CD14-positive monocyte (primary cell): ENCODE data around the gene TRAIP. TPM values are rescaled to one million over a fixed set of nuclear protein-coding genes. Genes with fewer than 3 reads are reported as not detected.
A peak's percentile ranks its signal among the peaks of the same experiment; 100 is the strongest.

Source experiments
- DNase-seq, 3 donors: peaks; one replicate each; pipeline ENCODE4 v3.0.0-alpha.2; 2011 to 2022
- H2AFZ ChIP-seq: 2 replicates; pipeline ENCODE4 v1.6.0; 2012; ENCODE audit warnings: mild to moderate bottlenecking, low read depth, low read length, inconsistent platforms; ENCODE audit not compliant: insufficient read depth, poor library complexity, severe bottlenecking
- H3K27ac ChIP-seq, 2 donors: 1 replicate in 1 of 2; 2 replicates in 1 of 2; pipeline ENCODE4 v1.5.1; 2012 to 2013; ENCODE audit warnings: low read length in 2 of 2, control low read depth in 1 of 2, inconsistent platforms in 1 of 2, low read depth in 1 of 2, mild to moderate bottlenecking in 1 of 2
- H3K27me3 ChIP-seq, 2 donors: one replicate each; pipeline versions ENCODE4 v1.6.0 to v1.6.1; 2011 to 2013; ENCODE audit warnings: low read length in 2 of 2; ENCODE audit not compliant: control insufficient read depth in 2 of 2, insufficient read depth in 2 of 2
- H3K36me3 ChIP-seq, 2 donors: replicated peaks in 1 of 2; 1 replicate in 1 of 2; 2 replicates in 1 of 2; pipeline versions ENCODE4 v1.5.1 to v1.6.1; 2012 to 2013; ENCODE audit warnings: low read length in 2 of 2, control low read depth in 1 of 2, inconsistent platforms in 1 of 2, mild to moderate bottlenecking in 1 of 2; ENCODE audit not compliant: insufficient read depth in 2 of 2, control insufficient read depth in 1 of 2
- H3K4me1 ChIP-seq, 2 donors: 1 replicate in 1 of 2; 2 replicates in 1 of 2; pipeline versions ENCODE4 v1.5.1 to v1.6.1; 2012 to 2013; ENCODE audit warnings: low read length in 2 of 2, control low read depth in 1 of 2, inconsistent platforms in 1 of 2, mild to moderate bottlenecking in 1 of 2, moderate library complexity in 1 of 2; ENCODE audit not compliant: insufficient read depth in 2 of 2, control insufficient read depth in 1 of 2
- H3K4me2 ChIP-seq: replicated peaks from 2 replicates; pipeline ENCODE3; 2012; ENCODE audit warnings: low read length, moderate library complexity, mild to moderate bottlenecking; ENCODE audit not compliant: poor library complexity, severe bottlenecking; ENCODE audit errors: extremely low read depth
- H3K4me3 ChIP-seq, 3 experiments: fragments of 200-600 bp in 1 of 3; sonication (generic) in 1 of 3; replicated peaks in 1 of 3; 1 replicate in 2 of 3; 2 replicates in 1 of 3; pipeline ENCODE4 v1.5.1; 2011 to 2013; ENCODE audit warnings: low read length in 3 of 3, mild to moderate bottlenecking in 3 of 3, control low read depth in 2 of 3, low read depth in 2 of 3, inconsistent platforms in 1 of 3, moderate library complexity in 1 of 3
- H3K79me2 ChIP-seq: 2 replicates; pipeline ENCODE4 v1.6.0; 2012; ENCODE audit warnings: mild to moderate bottlenecking, control low read depth, inconsistent platforms, low read length, moderate library complexity; ENCODE audit not compliant: insufficient read depth
- H3K9ac ChIP-seq: 2 replicates; pipeline ENCODE4 v1.6.0; 2017; ENCODE audit warnings: low read length, mild to moderate bottlenecking; ENCODE audit not compliant: insufficient read depth, poor library complexity, severe bottlenecking
- H3K9me3 ChIP-seq, 2 donors: replicated peaks in 1 of 2; 1 replicate in 1 of 2; 2 replicates in 1 of 2; pipeline versions ENCODE4 v1.5.1 to v1.6.1; 2012 to 2013; ENCODE audit warnings: low read length in 2 of 2, control low read depth in 1 of 2; ENCODE audit not compliant: control insufficient read depth in 1 of 2, insufficient read depth in 1 of 2
- H4K20me1 ChIP-seq: 2 replicates; pipeline ENCODE4 v1.6.0; 2012; ENCODE audit warnings: mild to moderate bottlenecking, low read length, control low read depth, moderate library complexity; ENCODE audit not compliant: insufficient read depth
- H3K27ac Mint-ChIP-seq, 7 donors: one replicate each; pipeline ENCODE4 v1.8.0; 2020; ENCODE audit warnings: mild to moderate bottlenecking in 7 of 7, mixed read lengths in 7 of 7, moderate library complexity in 6 of 7, inconsistent platforms in 2 of 7
- H3K27me3 Mint-ChIP-seq, 3 donors: one replicate each; pipeline ENCODE4 v1.8.0; 2021 to 2022; ENCODE audit warnings: low read depth in 3 of 3, mild to moderate bottlenecking in 3 of 3, mixed read lengths in 3 of 3, moderate library complexity in 3 of 3, inconsistent platforms in 1 of 3
- H3K36me3 Mint-ChIP-seq, 2 donors: one replicate each; pipeline ENCODE4 v1.8.0; 2020; ENCODE audit warnings: mixed read lengths in 2 of 2, inconsistent platforms in 1 of 2, mild to moderate bottlenecking in 1 of 2
- H3K4me1 Mint-ChIP-seq: one replicate; pipeline ENCODE4 v1.8.0; 2020; ENCODE audit warnings: mild to moderate bottlenecking, mixed read lengths
- H3K4me3 Mint-ChIP-seq, 2 donors: one replicate each; pipeline ENCODE4 v1.8.0; 2020; ENCODE audit warnings: mild to moderate bottlenecking in 2 of 2, mixed read lengths in 2 of 2, moderate library complexity in 1 of 2
- H3K9me3 Mint-ChIP-seq, 7 donors: one replicate each; pipeline ENCODE4 v1.8.0; 2020 to 2022; ENCODE audit warnings: mixed read lengths in 7 of 7, mild to moderate bottlenecking in 6 of 7, moderate library complexity in 6 of 7, inconsistent platforms in 2 of 7
- CTCF ChIP-seq: fragments of 200-600 bp; IDR thresholded peaks from one replicate; pipeline ENCODE4 v1.8.0; 2022; ENCODE audit warnings: antibody characterized with exemption, mild to moderate bottlenecking
- WGBS: methylation state at CpG from one replicate; pipeline ENCODE4 v1.1.5; 2013; ENCODE audit warnings: missing lambda C conversion rate; ENCODE audit not compliant: insufficient coverage; 5-methylcytosine and 5-hydroxymethylcytosine counted together
- intact Hi-C, 2 donors: fragments of 100-400 bp; cut with micrococcal nuclease; formaldehyde crosslinking; loops; one replicate each; pipeline versions ENCODE4 v1.15.0 to v1.15.1; 2023
- polyA plus RNA-seq, 3 donors: library from polyadenylated mRNA; depleted of rRNA in 1 of 3; unstranded in 2 of 3; stranded (reverse) in 1 of 3; fragments of 300-500 nt in 2 of 3; fragments of >200 nt in 1 of 3; fragmentation: Illumina TruSeq in 2 of 3; gene quantifications; 1 replicate in 2 of 3; 2 replicates in 1 of 3; pipeline ENCODE4 v1.2.3, GENCODE V29; 2012 to 2021

TRAIP gene
- polyA plus RNA-seq, 3 donors = 0.68 to 1.1 (median 0.95) TPM

DNA sequence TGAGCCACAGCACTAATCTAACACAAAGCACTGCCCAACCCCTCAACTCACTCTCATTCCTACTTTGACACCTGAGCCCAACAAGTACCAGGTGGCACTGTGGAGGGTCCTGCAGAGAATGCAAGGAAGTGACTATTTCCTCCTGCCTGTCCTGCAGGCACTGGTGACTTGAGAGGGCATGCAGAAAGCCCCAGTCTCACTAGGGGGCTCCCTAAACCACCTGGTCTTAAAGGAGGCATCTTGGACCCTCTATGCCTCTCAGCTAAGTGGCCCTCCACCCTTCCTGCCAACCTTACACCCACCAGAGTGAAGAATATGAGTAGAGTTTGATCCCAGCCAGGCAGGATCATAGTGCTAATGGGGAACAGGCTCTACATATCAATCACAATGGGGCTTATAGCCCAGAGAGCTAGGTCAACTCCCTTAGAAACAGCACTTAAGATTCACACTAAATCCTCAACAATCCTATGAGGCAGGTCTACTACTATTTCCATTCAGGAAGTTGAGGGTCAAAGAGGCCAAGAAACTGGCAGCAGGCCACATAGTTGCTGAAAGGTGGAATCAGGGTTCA, 15.2 kb downstream of the TRAIP start:
- H3K9me3 ChIP-seq = no peaks in the 10 kb centered on the region
- Mint-ChIP-seq H3K4me3 (no peak overlapping the region), H3K27me3 (peaks cover 0 to 1% (median 0%) of the 10 kb centered on the region in 3 donors), H3K4me1 (no peaks in the 10 kb centered on the region), H3K36me3 (peaks cover 28 to 56% of the 10 kb centered on the region in 2 donors), H3K27ac (no peak overlapping the region), H3K9me3 (no peaks in the 10 kb centered on the region)
- H3K4me3 ChIP-seq = no peak overlapping the region
- H3K36me3 ChIP-seq = peaks cover 15 to 52% of the 10 kb centered on the region in 2 donors
- no peaks in the 10 kb centered on the region for H4K20me1 ChIP-seq
- no peaks in the 10 kb centered on the region for H3K4me1 ChIP-seq
- H3K27me3 ChIP-seq = no peaks in the 10 kb centered on the region
- H3K27ac ChIP-seq = no peak overlapping the region
- H3K4me2 ChIP-seq = no peak overlapping the region
- no peak for DNase-seq
- intact Hi-C loops = no loop called here
- TF ChIP-seq CTCF = no peak
- H3K9ac ChIP-seq = no peak overlapping the region
- H2AFZ ChIP-seq = no peak overlapping the region
- no peaks in the 10 kb centered on the region for H3K79me2 ChIP-seq

DNA sequence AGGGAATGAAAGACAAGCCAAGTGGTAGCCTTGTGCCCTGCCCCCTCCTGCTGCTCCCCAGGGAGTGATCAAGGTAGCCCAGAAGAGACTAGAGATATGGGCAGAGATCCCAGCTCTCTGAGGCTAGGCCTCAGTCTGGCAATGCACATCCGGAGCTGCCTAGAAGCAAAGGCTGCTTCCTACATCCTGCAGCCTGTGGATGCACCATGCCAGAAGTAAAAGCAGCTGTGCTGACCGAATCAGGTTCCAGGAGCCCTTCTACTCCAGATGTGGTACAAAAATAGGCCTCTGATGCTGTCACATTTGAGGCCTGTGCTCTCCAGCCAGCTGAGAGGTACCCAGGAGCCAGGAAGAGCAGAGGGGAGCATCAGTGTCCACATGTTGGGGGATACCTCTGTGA, 16.0 kb downstream of the TRAIP start:
- H3K4me2 ChIP-seq = no peak overlapping the region
- intact Hi-C loops = no loop called here
- H3K9ac ChIP-seq = no peak overlapping the region
- no peaks in the 10 kb centered on the region for H4K20me1 ChIP-seq
- DNase-seq = no peak
- H3K9me3 ChIP-seq = no peaks in the 10 kb centered on the region
- peaks cover 0 to 1% (median 0%) of the 10 kb centered on the region in 3 donors for H3K27me3 Mint-ChIP-seq
- H3K4me3 ChIP-seq = no peak overlapping the region
- H3K79me2 ChIP-seq = no peaks in the 10 kb centered on the region
- no peak for TF ChIP-seq CTCF
- no peaks in the 10 kb centered on the region for H3K27me3 ChIP-seq
- peaks cover 11 to 44% of the 10 kb centered on the region in 2 donors for H3K36me3 ChIP-seq
- H3K27ac ChIP-seq = no peak overlapping the region
- no peaks in the 10 kb centered on the region for H3K4me1 Mint-ChIP-seq
- WGBS = 100% methylated on average over 1 of the region's 2 CpGs
- H3K4me1 ChIP-seq = no peaks in the 10 kb centered on the region
- peaks cover 22 to 50% of the 10 kb centered on the region in 2 donors for H3K36me3 Mint-ChIP-seq
- H2AFZ ChIP-seq = no peak overlapping the region
- peak overlapping the region in 1 of 7 donors; percentile 47 for H3K27ac Mint-ChIP-seq
- H3K4me3 Mint-ChIP-seq = no peak overlapping the region
- H3K9me3 Mint-ChIP-seq = no peaks in the 10 kb centered on the region
